Activated CD4-positive, alpha-beta T cell treated with anti-CD3 and anti-CD28 coated beads, Interleukin-2, amount 50 U/mL, for 4 hours (primary cell): Measurements from ENCODE around the gene KRTAP4-12.
"Not testable (repeated sequence)": the region's sequence is repeated elsewhere in the genome, so short reads cannot be mapped to it uniquely, and the experiment has no call there.

ENCODE experiments used
- DNase-seq, 2 experiments: peaks; one replicate each; pipeline ENCODE4 v3.0.0-alpha.2; 2020

Gene KRTAP4-12

GRCh38 chr17:41125064-41125463 lies 1.1 kb upstream of the KRTAP4-12 start:
- no peak for DNase-seq

GRCh38 chr17:41123292-41123990 lies 541 bp downstream of the KRTAP4-12 start:
- DNase-seq = not testable (repeated sequence)

GRCh38 chr17:41121742-41122141 lies 2.2 kb downstream of the KRTAP4-12 start:
- DNase-seq = no peak

- not testable (repeated sequence) for DNase-seq
Observed at GRCh38 chr17:41119696-41120690, 4.0 kb downstream of the KRTAP4-12 start.

GRCh38 chr17:41118721-41119120 lies 5.3 kb downstream of the KRTAP4-12 start:
- DNase-seq = no peak

- not testable (repeated sequence) for DNase-seq
Observed at GRCh38 chr17:41117846-41118386, 6.1 kb downstream of the KRTAP4-12 start, which contains the start of gene KRTAP4-11. KRTAP4-11 (minus strand) TSS chr17:41118373; CDS start chr17:41118315, 58 bp downstream.

GRCh38 chr17:41116297-41116696 lies 7.7 kb downstream of the KRTAP4-12 start:
- DNase-seq = no peak

- no peak for DNase-seq
Observed at GRCh38 chr17:41111151-41111885, 12.7 kb downstream of the KRTAP4-12 start.

- DNase-seq = not testable (repeated sequence)
Observed at GRCh38 chr17:41108728-41109386, 15.1 kb downstream of the KRTAP4-12 start.

GRCh38 chr17:41107941-41108450 lies 16.0 kb downstream of the KRTAP4-12 start:
- DNase-seq = no peak

GRCh38 chr17:41105347-41105746 lies 18.6 kb downstream of the KRTAP4-12 start, which contains the start of gene KRTAP4-9:
KRTAP4-9 (plus strand) TSS chr17:41105389; CDS start chr17:41105389, 0 bp downstream.
- not testable (repeated sequence) for DNase-seq

GRCh38 chr17:41104386-41105038 lies 19.5 kb downstream of the KRTAP4-12 start:
- DNase-seq = not testable (repeated sequence)

GRCh38 chr17:41103896-41104295 lies 20.1 kb downstream of the KRTAP4-12 start:
- no peak for DNase-seq

- DNase-seq = no peak
Observed at GRCh38 chr17:41101586-41102259, 22.3 kb downstream of the KRTAP4-12 start, which contains the start of gene KRTAP4-16. KRTAP4-16 (minus strand) TSS chr17:41102209; CDS start chr17:41102209, 0 bp downstream.

GRCh38 chr17:41099682-41100480 lies 24.1 kb downstream of the KRTAP4-12 start:
- not testable (repeated sequence) for DNase-seq

- DNase-seq = no peak
Observed at GRCh38 chr17:41098481-41098880, 25.5 kb downstream of the KRTAP4-12 start.

GRCh38 chr17:41098042-41098441 lies 25.9 kb downstream of the KRTAP4-12 start, which contains the start of gene KRTAP4-8:
KRTAP4-8 (minus strand) TSS chr17:41098142; CDS start chr17:41098084, 58 bp downstream.
- no peak for DNase-seq

- DNase-seq = no peak
Observed at GRCh38 chr17:41096055-41096454, 27.9 kb downstream of the KRTAP4-12 start.

- not testable (repeated sequence) for DNase-seq
Observed at GRCh38 chr17:41088760-41089352, 35.1 kb downstream of the KRTAP4-12 start.
